Hepatocyte (in vitro differentiated cells): ENCODE data around the gene TTBK1.

ENCODE experiments used
- CTCF ChIP-seq: fragments of 200-600 bp; sonication (generic); IDR thresholded peaks from 2 replicates; pipeline ENCODE4 v1.5.1; 2016; ENCODE audit warnings: antibody characterized with exemption, mild to moderate bottlenecking; ENCODE audit not compliant: poor library complexity
- EZH2 ChIP-seq: fragments of 200-600 bp; sonication (generic); IDR thresholded peaks from 2 replicates; pipeline ENCODE4 v1.6.1; 2016; ENCODE audit warnings: antibody characterized with exemption, mild to moderate bottlenecking, borderline replicate concordance
- EZH2phosphoT487 ChIP-seq: fragments of 200-600 bp; sonication (generic); IDR thresholded peaks from one replicate; pipeline ENCODE4 v1.6.1; 2018; ENCODE audit warnings: antibody characterized with exemption, mild to moderate bottlenecking, low read depth, moderate library complexity; ENCODE audit not compliant: unreplicated experiment, severe bottlenecking

GRCh38 chr6:43262000-43262779, 18.9 kb downstream of the TTBK1 start:
- TF ChIP-seq CTCF, result no peak
- TF ChIP-seq EZH2, result no peak
- TF ChIP-seq EZH2phosphoT487, result no peak
